Gastrocnemius medialis (tissue), 4 donors: Measurements from ENCODE around the gene ARL2BP. TPM values are rescaled to one million over a fixed set of nuclear protein-coding genes. Genes with fewer than 3 reads are reported as not detected.
A peak's percentile ranks its signal among the peaks of the same experiment; 100 is the strongest.
"Not testable (repeated sequence)": the region's sequence is repeated elsewhere in the genome, so short reads cannot be mapped to it uniquely, and the experiment has no call there.

Experiments
- ATAC-seq, 2 donors: fragments of 150-250 bp; one replicate each; pipeline ENCODE4 v1.9.1; 2016
- DNase-seq, 2 donors: peaks; one replicate each; pipeline ENCODE4 v3.0.0-alpha.2; 2019
- H3K27ac ChIP-seq, 4 donors: fragments of 200-600 bp; sonication (generic); 1 replicate in 1 of 4; 2 replicates in 3 of 4; pipeline ENCODE4 v1.5.1; 2016 to 2018; ENCODE audit warnings: mild to moderate bottlenecking in 2 of 4, moderate library complexity in 1 of 4
- H3K27me3 ChIP-seq, 3 donors: fragments of 200-600 bp; sonication (generic) in 2 of 3; 1 replicate in 1 of 3; 2 replicates in 2 of 3; pipeline versions ENCODE4 v1.5.1 to v1.6.0; 2016 to 2019; ENCODE audit warnings: mild to moderate bottlenecking in 1 of 3, moderate library complexity in 1 of 3
- H3K36me3 ChIP-seq, 2 donors: fragments of 200-600 bp; sonication (generic) in 1 of 2; one replicate each; pipeline ENCODE4 v1.5.1; 2017 to 2018
- H3K4me1 ChIP-seq, 2 donors: fragments of 200-600 bp; sonication (generic) in 1 of 2; one replicate each; pipeline ENCODE4 v1.5.1; 2016 to 2017; ENCODE audit warnings: mild to moderate bottlenecking in 2 of 2
- H3K4me3 ChIP-seq, 4 donors: fragments of 200-600 bp; sonication (generic) in 3 of 4; 1 replicate in 1 of 4; 2 replicates in 3 of 4; pipeline ENCODE4 v1.5.1; 2016 to 2019; ENCODE audit warnings: mild to moderate bottlenecking in 2 of 4
- H3K9me3 ChIP-seq, 3 donors: fragments of 200-600 bp; sonication (generic) in 2 of 3; 1 replicate in 1 of 3; 2 replicates in 2 of 3; pipeline ENCODE4 v1.5.1; 2016 to 2019
- CTCF ChIP-seq, 5 experiments: fragments of 450-650 bp in 3 of 5; fragments of 200-600 bp in 2 of 5; sonication (generic) in 2 of 5; IDR thresholded peaks in 4 of 5; conservative IDR thresholded peaks in 1 of 5; 1 replicate in 4 of 5; 2 replicates in 1 of 5; pipeline ENCODE4 v1.5.1; 2016 to 2019; ENCODE audit warnings: antibody characterized with exemption in 5 of 5, mild to moderate bottlenecking in 3 of 5, moderate library complexity in 3 of 5
- POLR2A ChIP-seq, 2 donors: fragments of 450-650 bp; IDR thresholded peaks; one replicate each; pipeline ENCODE4 v1.6.1; 2017; ENCODE audit warnings: antibody characterized with exemption in 2 of 2, mild to moderate bottlenecking in 2 of 2, moderate library complexity in 2 of 2
- in situ Hi-C, 4 donors: fragments of 200-750 bp; cut with MboI; loops; one replicate each; pipeline versions ENCODE4 v1.15.0 to v1.8.0; 2017; ENCODE audit warnings: low sequenced_read_pairs in 4 of 4
- intact Hi-C: fragments of 100-400 bp; cut with DNase I; formaldehyde crosslinking; loops from one replicate; pipeline ENCODE4 v1.15.1; 2023; ENCODE audit warnings: low total_unique reads
- total RNA-seq, 4 donors: library from RNA; depleted of rRNA; stranded (reverse); fragments of >200 nt; gene quantifications; one replicate each; pipeline versions ENCODE4 v1.1.0 to v1.2.3, GENCODE V29; 2016

The ARL2BP gene
- 10 to 100 TPM; 25.5 to 52.6 (median 44.5) TPM for total RNA-seq

GRCh38 chr16:57244767-57245471 is at the start of gene ARL2BP:
ARL2BP (plus strand) TSS chr16:57245259; CDS start chr16:57245368, 109 bp downstream.
- ATAC-seq, result peak; percentile 92 to 93
- Histone ChIP-seq H3K27ac (peak within 1 kb of the TSS; percentile 91 to 99 (median 94)), H3K4me3 (peak within 1 kb of the TSS; percentile 75 to 97 (median 87)), H3K27me3 (no peaks in the 10 kb centered on the region), H3K4me1 (peaks cover 8 to 12% of the 10 kb centered on the region in 2 donors), H3K36me3 (peaks cover 0 to 37% of the 10 kb centered on the region in 2 donors), H3K9me3 (no peaks in the 10 kb centered on the region)
- intact Hi-C loops, result loop anchor here (1.0 to 10.0 kb wide), 4 partner anchors 55 to 313 kb away; partner anchors contain the start of genes CPNE2, HERPUD1, PSME3IP1 and RSPRY1
- DNase-seq, result peak; percentile 96 to 98
- TF ChIP-seq CTCF (IDR thresholded peaks at IDR 0.05 in 4 of 5, conservative IDR thresholded peaks at IDR 0.05 in 1 of 5) (no peak), POLR2A (IDR thresholded peaks at IDR 0.05) (peak; percentile 69 to 79)
- in situ Hi-C loops, result no loop called here

- Histone ChIP-seq H3K27me3 (no peaks in the 10 kb centered on the region), H3K4me1 (peaks cover 6% of the 10 kb centered on the region in 2 donors), H3K4me3 (no peak overlapping the region), H3K27ac (no peak overlapping the region), H3K9me3 (no peaks in the 10 kb centered on the region), H3K36me3 (no peaks in the 10 kb centered on the region)
- no peak for DNase-seq
- in situ Hi-C loops, result no loop called here
- ATAC-seq, result no peak
- TF ChIP-seq POLR2A (IDR thresholded peaks at IDR 0.05), result no peak
- no peak for TF ChIP-seq CTCF (IDR thresholded peaks at IDR 0.05 in 4 of 5, conservative IDR thresholded peaks at IDR 0.05 in 1 of 5)
- intact Hi-C loops, result no loop called here
These were observed 48.8 kb upstream of the ARL2BP start for GRCh38 chr16:57196286-57196685.

GRCh38 chr16:57196753-57197152 is 48.3 kb upstream of the ARL2BP start:
- DNase-seq, result no peak
- in situ Hi-C loops (no loop called here), intact Hi-C loops (no loop called here)
- H3K4me1 ChIP-seq, result peaks cover under 1 to 1% of the 10 kb centered on the region in 2 donors
- no peak overlapping the region for H3K4me3 ChIP-seq
- H3K27ac ChIP-seq, result no peak overlapping the region
- no peaks in the 10 kb centered on the region for H3K9me3 ChIP-seq
- TF ChIP-seq POLR2A (IDR thresholded peaks at IDR 0.05), result no peak
- no peak for TF ChIP-seq CTCF (IDR thresholded peaks at IDR 0.05 in 4 of 5, conservative IDR thresholded peaks at IDR 0.05 in 1 of 5)
- no peaks in the 10 kb centered on the region for H3K27me3 ChIP-seq
- no peaks in the 10 kb centered on the region for H3K36me3 ChIP-seq
- no peak for ATAC-seq

GRCh38 chr16:57200321-57200720 is 44.7 kb upstream of the ARL2BP start:
- H3K36me3 ChIP-seq, result peaks cover 0 to 10% of the 10 kb centered on the region in 2 donors
- H3K4me1 ChIP-seq, H3K9me3 ChIP-seq, in situ Hi-C loops, H3K4me3 ChIP-seq, ATAC-seq, DNase-seq, H3K27me3 ChIP-seq, H3K27ac ChIP-seq, intact Hi-C loops: not testable (repeated sequence)

- H3K27me3 ChIP-seq, H3K9me3 ChIP-seq, H3K4me3 ChIP-seq, H3K27ac ChIP-seq, in situ Hi-C loops, intact Hi-C loops, DNase-seq, ATAC-seq, H3K4me1 ChIP-seq: not testable (repeated sequence)
- peaks cover 0 to 15% of the 10 kb centered on the region in 2 donors for H3K36me3 ChIP-seq
These were observed 44.1 kb upstream of the ARL2BP start for GRCh38 chr16:57200926-57201325.
